ENCODE measurements around the gene MAST4.
A peak's percentile ranks its signal among the peaks of the same experiment; 100 is the strongest.
"Not testable (repeated sequence)": the region's sequence is repeated elsewhere in the genome, so short reads cannot be mapped to it uniquely, and the experiment has no call there.

Gene MAST4

GRCh38 chr5:66680221-66680620, 84.0 kb downstream of the MAST4 start:
- H3K27me3 ChIP-seq: no peaks in the 10 kb centered on the region
- no peak for DNase-seq
- H3K36me3 ChIP-seq: no peaks in the 10 kb centered on the region
- no peaks in the 10 kb centered on the region for H3K9me3 ChIP-seq
- TF ChIP-seq CTCF (IDR thresholded peaks at IDR 0.05; ENCODE audit: low read depth, low read length): no peak
- H3K4me3 ChIP-seq (ENCODE audit: low read depth, low read length): no peak overlapping the region
- H3K4me1 ChIP-seq: no peaks in the 10 kb centered on the region

- DNase-seq: no peak
- no peak overlapping the region for H3K4me3 ChIP-seq (ENCODE audit: low read depth, low read length)
- H3K36me3 ChIP-seq: no peaks in the 10 kb centered on the region
- H3K4me1 ChIP-seq: no peaks in the 10 kb centered on the region
- TF ChIP-seq CTCF (IDR thresholded peaks at IDR 0.05; ENCODE audit: low read depth, low read length): peak; percentile 46
- no peaks in the 10 kb centered on the region for H3K27me3 ChIP-seq
- no peaks in the 10 kb centered on the region for H3K9me3 ChIP-seq
These were observed 84.6 kb downstream of the MAST4 start for GRCh38 chr5:66680804-66681203.

- Histone ChIP-seq H3K4me3 (ENCODE audit: low read depth, low read length) (no peak overlapping the region), H3K36me3 (no peaks in the 10 kb centered on the region), H3K4me1 (no peaks in the 10 kb centered on the region), H3K9me3 (no peaks in the 10 kb centered on the region), H3K27me3 (no peaks in the 10 kb centered on the region)
- no peak for TF ChIP-seq CTCF (IDR thresholded peaks at IDR 0.05; ENCODE audit: low read depth, low read length)
- DNase-seq: no peak
These were observed 88.5 kb downstream of the MAST4 start for GRCh38 chr5:66684663-66685062.

DNA sequence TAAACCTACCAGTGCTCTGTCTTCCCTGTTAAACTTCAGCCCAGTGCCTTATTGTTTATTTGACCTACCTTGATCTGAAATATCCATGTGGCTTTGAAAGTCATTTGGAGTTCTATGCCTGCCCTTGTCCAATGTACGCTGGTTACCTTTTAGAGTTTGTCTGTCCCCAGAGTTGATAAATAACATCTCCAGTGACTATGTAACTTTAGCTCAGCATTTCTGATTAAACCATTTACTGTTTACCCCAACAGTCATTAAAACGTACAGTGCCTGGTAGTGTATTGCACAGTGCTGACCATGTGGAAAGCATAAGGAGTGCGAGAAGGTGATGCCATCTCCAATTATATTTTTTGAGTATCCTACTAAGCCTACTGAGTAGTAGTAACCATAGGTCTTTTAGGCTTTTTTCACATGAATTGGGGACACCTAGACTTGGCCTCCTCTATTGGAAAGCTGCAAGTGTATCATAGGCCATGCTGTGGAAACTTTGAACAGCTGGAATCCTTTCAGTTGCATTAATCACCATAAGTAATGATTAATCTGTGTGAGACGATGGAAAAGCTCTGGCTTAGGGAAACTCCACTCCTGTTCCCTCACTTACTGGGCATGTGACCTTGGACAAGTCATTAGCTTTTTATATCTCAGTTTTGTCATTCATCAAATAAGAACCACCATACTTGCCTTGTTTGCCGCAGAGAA, 93.5 kb downstream of the MAST4 start:
- no peak for TF ChIP-seq CTCF (IDR thresholded peaks at IDR 0.05; ENCODE audit: low read depth, low read length)

GRCh38 chr5:66694036-66694435, 97.8 kb downstream of the MAST4 start:
- no peak for TF ChIP-seq CTCF (IDR thresholded peaks at IDR 0.05; ENCODE audit: low read depth, low read length)

More for the DNA sequence above, 93.5 kb downstream of the MAST4 start:
- no peaks in the 10 kb centered on the region for H3K36me3 ChIP-seq
- no peaks in the 10 kb centered on the region for H3K27me3 ChIP-seq
- no peaks in the 10 kb centered on the region for H3K9me3 ChIP-seq
- no peaks in the 10 kb centered on the region for H3K4me1 ChIP-seq
- no peak for DNase-seq
- no peak overlapping the region for H3K4me3 ChIP-seq (ENCODE audit: low read depth, low read length)

GRCh38 chr5:66695840-66696239, 99.6 kb downstream of the MAST4 start:
- H3K4me3 ChIP-seq (ENCODE audit: low read depth, low read length); DNase-seq; H3K36me3 ChIP-seq; H3K4me1 ChIP-seq; H3K27me3 ChIP-seq; H3K9me3 ChIP-seq: not testable (repeated sequence)

More at GRCh38 chr5:66694036-66694435, 97.8 kb downstream of the MAST4 start:
- Histone ChIP-seq H3K4me3 (ENCODE audit: low read depth, low read length) (no peak overlapping the region), H3K27me3 (no peaks in the 10 kb centered on the region), H3K4me1 (no peaks in the 10 kb centered on the region), H3K36me3 (no peaks in the 10 kb centered on the region), H3K9me3 (no peaks in the 10 kb centered on the region)
- DNase-seq: no peak

Data from BE2C (cell line).